NCI-H1048 (cell line): ENCODE results near the gene DDX50.
"Not testable (repeated sequence)": the region's sequence is repeated elsewhere in the genome, so short reads cannot be mapped to it uniquely, and the experiment has no call there.

Source experiments
- DNase-seq: peaks from one replicate; lab custom pipeline; 2025; lab: John Stamatoyannopoulos, UW

DDX50 gene

DNA sequence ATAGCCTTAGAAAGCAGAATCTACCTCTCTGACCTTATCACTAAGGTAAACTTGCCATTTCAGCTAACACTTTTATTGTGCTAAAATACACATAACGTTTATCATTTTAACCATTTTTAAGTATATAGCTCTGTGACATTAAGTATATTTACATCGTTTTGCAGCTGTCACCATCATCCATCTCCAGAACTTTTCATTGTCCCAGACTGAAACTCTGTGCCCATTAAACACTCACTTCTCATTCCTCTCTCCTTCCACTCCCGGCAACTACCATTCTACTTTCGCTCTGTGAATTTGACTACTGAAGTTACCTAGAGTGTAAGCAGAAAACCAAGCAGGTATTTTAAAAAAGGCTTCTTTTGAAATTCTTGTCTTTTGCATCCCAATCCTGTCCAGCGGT is 1.3 kb downstream of the DDX50 start:
- no peak for DNase-seq

DNA sequence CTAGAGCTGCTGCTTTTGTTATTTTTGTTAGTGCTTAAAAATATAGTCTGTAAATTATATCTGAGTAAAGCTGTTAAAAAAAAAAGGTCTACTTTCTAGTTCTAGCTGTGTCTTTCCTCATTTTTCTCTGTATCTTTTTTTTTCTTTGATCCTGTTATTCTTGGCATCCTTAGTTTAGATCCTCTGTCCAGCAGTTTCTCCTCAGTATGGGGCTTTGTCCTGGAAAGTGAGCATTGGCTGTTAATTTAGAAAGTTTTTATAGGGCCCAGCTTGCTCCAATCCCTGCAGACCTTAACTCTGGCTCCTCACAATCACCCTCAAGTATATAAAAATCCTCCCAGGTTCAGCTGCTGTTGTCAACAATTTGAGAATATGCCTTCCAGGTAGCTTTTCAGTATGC is 23.5 kb downstream of the DDX50 start:
- no peak for DNase-seq

GRCh38 chr10:68925489-68925888 is 24.4 kb downstream of the DDX50 start:
- no peak for DNase-seq

DNA sequence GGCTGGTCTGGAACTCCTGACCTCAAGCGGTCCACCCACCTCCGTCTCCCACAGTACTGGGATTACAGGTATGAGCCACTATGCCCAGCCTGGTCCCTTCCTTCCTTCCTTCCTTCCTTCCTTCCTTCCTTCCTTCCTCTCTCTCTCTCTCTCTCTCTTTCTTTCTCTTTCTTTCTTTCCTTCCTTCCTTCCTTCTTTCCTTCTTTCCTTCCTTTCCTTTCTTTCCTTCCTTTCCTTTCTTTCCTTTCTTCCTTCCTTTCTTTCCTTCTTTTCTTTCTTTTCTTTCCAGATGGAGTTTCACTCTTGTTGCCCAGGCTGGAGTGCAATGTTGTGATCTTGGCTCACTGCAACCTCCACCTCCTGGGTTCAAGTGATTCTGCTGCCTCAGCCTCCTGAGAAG is 28.0 kb downstream of the DDX50 start:
- not testable (repeated sequence) for DNase-seq

- DNase-seq, result not testable (repeated sequence)
Measured at GRCh38 chr10:68929888-68930287, 28.8 kb downstream of the DDX50 start.

- not testable (repeated sequence) for DNase-seq
Measured at GRCh38 chr10:68932860-68933259, 31.7 kb downstream of the DDX50 start.

DNA sequence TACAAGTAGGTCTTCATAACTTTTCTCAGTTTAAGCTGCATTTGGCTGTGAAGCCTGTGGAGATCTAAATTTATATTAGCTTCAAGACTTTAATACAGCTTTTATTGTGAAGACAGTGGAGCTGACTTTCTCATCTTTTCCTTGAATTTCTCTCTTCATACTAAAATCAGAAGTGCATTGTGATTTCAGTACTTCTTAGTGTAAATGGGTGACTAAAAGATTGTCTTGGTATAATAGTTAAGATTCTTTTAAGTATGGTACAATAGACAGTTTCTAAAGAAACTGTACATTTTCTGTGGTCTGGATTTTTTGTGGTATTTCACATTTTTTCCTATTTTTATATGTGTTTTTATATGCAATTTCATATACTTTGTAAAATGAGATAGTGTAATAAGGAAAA is 33.9 kb downstream of the DDX50 start:
- no peak for DNase-seq

GRCh38 chr10:68938117-68938516 is 37.0 kb downstream of the DDX50 start:
- no peak for DNase-seq

DNA sequence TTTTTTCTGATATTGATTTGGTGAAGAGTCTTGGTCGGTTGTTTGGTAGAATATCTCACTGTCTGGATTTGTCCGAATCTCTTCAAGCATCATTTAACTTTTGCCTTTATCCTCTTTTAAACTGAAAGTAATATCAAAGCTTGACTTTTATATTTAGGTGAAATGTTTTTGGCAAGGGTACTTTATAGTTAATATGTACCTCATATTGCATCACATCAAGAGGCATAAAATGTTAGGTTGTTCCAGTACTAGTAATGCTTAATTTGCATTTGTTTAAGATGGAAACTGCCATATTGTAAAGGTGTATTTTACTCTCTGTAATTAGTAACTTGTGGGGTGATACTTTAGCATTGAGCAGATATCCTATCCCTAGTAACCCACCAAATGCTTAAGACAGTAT is 37.8 kb downstream of the DDX50 start:
- no peak for DNase-seq

- DNase-seq, result not testable (repeated sequence)
Measured at GRCh38 chr10:68940917-68941316, 39.8 kb downstream of the DDX50 start.

GRCh38 chr10:68950598-68950997 is 49.5 kb downstream of the DDX50 start:
- DNase-seq, result no peak

DNA sequence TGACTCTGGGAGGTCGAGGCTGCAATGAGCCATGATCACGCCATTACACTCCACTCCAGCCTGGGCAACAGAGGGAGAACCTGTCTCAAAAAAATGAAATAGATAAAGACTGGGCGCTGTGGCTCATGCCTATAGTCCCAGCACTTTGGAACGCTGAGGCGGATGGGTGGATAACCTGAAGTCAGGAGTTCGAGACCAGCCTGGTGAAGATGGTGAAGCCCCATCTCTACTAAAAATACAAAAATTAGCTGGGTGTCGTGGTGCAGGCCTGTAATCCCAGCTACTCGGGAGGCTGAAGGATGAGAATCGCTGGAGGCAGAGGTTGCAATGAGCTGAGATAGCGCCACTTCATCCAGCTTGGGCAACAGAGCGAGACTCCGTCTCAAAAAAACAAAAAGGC is 53.8 kb downstream of the DDX50 start:
- no peak for DNase-seq

GRCh38 chr10:68955355-68955831 is 54.3 kb downstream of the DDX50 start:
- DNase-seq, result no peak

GRCh38 chr10:68955832-68956532 is 54.9 kb downstream of the DDX50 start, which contains the start of gene DDX21:
TSS of gene DDX21 (plus strand) at chr10:68956170. CDS start at chr10:68956226, 56 bp downstream.
- peak; percentile 77 for DNase-seq

DNA sequence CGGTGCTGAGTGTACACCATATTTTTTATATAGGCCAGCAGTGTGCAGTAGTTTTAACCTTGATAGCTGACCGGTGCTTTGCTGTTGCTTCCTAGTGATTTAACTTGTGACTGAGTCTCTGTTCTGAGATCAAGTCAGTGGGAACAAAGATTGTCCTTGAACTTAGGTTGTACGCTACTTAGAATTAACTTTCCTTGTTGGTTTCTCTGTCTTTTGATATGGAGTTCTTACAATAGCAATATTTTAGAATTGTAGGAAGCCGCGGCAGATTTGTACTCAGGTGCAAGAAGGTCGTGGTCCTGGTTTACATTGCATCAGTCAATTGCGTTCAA is 56.1 kb downstream of the DDX50 start:
- no peak for DNase-seq

GRCh38 chr10:68957654-68958053 is 56.5 kb downstream of the DDX50 start:
- DNase-seq, result no peak

- no peak for DNase-seq
Measured at GRCh38 chr10:68959695-68960527, 58.8 kb downstream of the DDX50 start.

- no peak for DNase-seq
Measured at GRCh38 chr10:68963151-68963550, 62.0 kb downstream of the DDX50 start.

DNA sequence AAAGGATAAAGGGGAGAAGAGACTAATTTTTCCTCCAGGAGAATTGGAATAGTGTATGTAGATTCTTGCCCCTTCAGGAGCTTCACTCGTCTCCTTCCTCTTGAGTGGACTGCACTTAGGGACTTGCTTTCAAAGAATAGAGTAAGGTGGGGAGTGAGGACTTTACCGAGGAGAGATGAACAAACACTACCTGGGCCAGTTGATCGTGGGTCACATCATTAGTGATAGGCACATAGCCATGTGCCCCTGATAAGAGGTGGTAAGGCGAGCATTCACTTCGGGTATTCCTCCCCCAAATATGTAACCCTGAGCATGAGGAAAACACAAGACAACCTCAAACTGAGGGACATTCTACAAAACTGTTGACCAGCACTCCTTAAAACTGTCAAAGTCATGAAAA is 72.9 kb downstream of the DDX50 start:
- no peak for DNase-seq

GRCh38 chr10:68975936-68976473 is 74.9 kb downstream of the DDX50 start:
- DNase-seq, result not testable (repeated sequence)

DNA sequence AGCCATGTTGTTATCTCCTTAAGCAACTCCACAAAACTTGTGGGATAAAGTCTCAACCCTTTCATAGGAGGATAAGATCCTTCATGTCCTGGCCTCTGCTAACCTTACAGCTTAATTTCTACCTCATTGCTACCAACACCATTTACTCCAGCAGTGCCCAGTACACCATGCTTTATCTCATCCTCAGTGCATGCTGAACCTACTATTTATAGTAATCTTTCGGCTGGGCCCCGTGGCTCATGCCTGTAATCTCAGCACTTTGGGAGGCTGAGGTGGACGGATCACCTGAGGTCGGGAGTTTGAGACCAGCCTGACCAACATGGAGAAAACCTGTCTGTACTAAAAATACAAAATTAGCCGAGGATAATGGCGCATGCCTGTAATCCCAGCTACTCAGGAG is 78.6 kb downstream of the DDX50 start:
- DNase-seq, result not testable (repeated sequence)

GRCh38 chr10:68981074-68981473 is 80.0 kb downstream of the DDX50 start:
- no peak for DNase-seq

- no peak for DNase-seq
Measured at GRCh38 chr10:68982389-68982788, 81.3 kb downstream of the DDX50 start.
